ENCODE measurements around the gene USP2. TPM values are rescaled to one million over a fixed set of nuclear protein-coding genes. Genes with fewer than 3 reads are reported as not detected.

USP2 gene
- total RNA-seq, 1 experiment from 2014 or later: 0.14 TPM

DNA sequence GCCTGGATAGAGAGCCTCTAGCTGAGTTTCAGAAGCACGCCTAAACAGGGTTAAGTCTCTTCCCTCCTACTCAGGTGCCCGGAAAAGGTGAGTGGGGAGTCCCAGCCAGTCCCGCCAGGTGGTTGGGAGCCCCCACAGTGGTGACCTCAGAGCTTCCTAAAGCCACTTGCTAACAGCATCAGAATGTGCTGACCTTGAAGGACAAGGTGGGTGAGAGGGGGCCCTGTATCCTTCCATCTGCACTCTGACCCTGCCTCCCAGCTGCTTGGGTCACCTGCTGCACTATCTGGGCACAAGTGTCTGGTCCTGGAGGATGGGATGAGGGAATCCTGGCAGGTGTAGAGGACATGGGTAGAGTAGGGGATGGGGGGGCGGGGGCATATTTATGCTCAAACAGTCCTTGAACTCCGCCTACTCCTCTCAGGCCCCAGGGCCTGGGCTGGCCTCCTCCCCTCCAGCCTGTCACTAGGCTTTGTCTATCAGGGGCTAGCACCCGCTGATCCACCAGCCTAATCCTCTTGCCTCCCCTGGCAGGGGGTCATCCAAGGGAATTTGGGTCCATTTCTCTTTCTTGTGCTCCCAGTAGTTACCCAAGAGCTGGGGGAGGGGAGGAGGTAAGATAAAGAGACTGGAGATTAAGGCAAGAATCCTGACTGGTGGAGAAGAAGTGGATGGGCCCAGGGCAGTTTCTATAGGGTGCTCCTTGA lies 3.4 kb downstream of the USP2 start:
- H3K27me3 Mint-ChIP-seq (ENCODE audit: insufficient read depth, unreplicated experiment): no peaks in the 10 kb centered on the region
- no peaks in the 10 kb centered on the region for H3K9me3 Mint-ChIP-seq (ENCODE audit: unreplicated experiment)
- H3K4me1 Mint-ChIP-seq (ENCODE audit: insufficient read depth, unreplicated experiment): peaks cover 18% of the 10 kb centered on the region
- H3K36me3 Mint-ChIP-seq (ENCODE audit: insufficient read depth, unreplicated experiment): peaks cover under 1% of the 10 kb centered on the region
- no peak for DNase-seq (ENCODE audit: unreplicated experiment)
- no TSS peak for BruUV-seq (replicated peaks)
- ChIA-PET CTCF (interaction anchor here (0.7 to 19.9 kb wide), 5 partner anchors 18 to 97 kb away, joined by 3 to 415 read pairs (median 5); partner anchors contain the start of gene C1QTNF5), POLR2A (interaction anchor here (0.6 to 2.6 kb wide), 2 partner anchors 13 to 17 kb away, joined by 4 to 17 read pairs; no protein-coding TSS in a partner anchor)
- H3K27ac Mint-ChIP-seq (ENCODE audit: low read depth, unreplicated experiment): no peak overlapping the region
- H3K4me3 Mint-ChIP-seq (ENCODE audit: unreplicated experiment): no peak overlapping the region
- intact Hi-C loops (cut with micrococcal nuclease): no loop called here
- TF ChIP-seq, protein P1, sequence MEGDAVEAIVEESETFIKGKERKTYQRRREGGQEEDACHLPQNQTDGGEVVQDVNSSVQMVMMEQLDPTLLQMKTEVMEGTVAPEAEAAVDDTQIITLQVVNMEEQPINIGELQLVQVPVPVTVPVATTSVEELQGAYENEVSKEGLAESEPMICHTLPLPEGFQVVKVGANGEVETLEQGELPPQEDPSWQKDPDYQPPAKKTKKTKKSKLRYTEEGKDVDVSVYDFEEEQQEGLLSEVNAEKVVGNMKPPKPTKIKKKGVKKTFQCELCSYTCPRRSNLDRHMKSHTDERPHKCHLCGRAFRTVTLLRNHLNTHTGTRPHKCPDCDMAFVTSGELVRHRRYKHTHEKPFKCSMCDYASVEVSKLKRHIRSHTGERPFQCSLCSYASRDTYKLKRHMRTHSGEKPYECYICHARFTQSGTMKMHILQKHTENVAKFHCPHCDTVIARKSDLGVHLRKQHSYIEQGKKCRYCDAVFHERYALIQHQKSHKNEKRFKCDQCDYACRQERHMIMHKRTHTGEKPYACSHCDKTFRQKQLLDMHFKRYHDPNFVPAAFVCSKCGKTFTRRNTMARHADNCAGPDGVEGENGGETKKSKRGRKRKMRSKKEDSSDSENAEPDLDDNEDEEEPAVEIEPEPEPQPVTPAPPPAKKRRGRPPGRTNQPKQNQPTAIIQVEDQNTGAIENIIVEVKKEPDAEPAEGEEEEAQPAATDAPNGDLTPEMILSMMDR (IDR thresholded peaks at IDR 0.05; ENCODE audit: unreplicated experiment): no peak

DNA sequence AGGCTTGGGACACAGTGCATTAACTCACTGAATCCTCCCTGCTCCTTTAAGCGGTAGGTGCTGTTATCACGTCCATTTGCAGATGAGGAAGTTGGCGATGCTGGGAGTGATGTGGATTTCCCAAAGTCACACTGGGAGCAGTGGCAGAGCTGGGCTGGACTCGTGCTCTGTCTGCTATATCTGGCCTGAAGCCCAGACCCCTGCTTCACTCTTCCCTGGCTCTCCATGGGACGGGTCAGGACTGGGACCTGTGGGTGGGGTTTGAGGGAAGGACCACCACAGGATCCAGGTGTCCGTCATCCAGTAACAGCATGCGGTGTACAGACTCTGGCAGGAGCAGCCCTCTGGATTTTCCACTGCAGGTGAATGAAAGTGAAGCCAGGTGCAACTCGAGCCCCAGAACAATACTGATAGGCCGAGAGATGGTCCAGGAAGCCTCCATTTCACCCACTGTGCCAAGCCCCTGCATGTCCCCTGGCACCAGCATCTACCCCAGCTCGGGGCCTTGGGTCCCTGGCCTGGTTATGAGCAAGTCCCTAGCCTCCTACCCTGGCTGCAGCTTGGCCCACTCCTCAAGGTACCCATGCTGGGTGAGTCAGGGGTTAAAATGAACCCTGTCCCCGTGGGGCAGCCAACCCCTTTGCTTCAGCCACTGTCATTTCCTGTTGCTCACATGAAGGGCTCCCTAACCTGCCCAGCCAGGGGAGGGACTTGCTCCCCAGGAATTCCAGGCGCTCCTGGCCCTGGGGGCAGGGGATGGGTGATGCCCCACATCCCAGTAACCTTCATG lies 4.2 kb downstream of the USP2 start:
- intact Hi-C loops (cut with micrococcal nuclease): no loop called here
- H3K27ac Mint-ChIP-seq (ENCODE audit: low read depth, unreplicated experiment): no peak overlapping the region
- no peak overlapping the region for H3K4me3 Mint-ChIP-seq (ENCODE audit: unreplicated experiment)
- DNase-seq (ENCODE audit: unreplicated experiment): no peak
- peaks cover 4% of the 10 kb centered on the region for H3K36me3 Mint-ChIP-seq (ENCODE audit: insufficient read depth, unreplicated experiment)
- ChIA-PET CTCF (interaction anchor here (0.7 to 19.9 kb wide), 9 partner anchors 10 to 103 kb away, joined by 3 to 415 read pairs (median 7); partner anchors contain the start of gene C1QTNF5), POLR2A (interaction anchor here (0.7 to 10.6 kb wide), 7 partner anchors 16 to 283 kb away, joined by 3 to 85 read pairs (median 4); partner anchors contain the start of gene CBL)
- BruUV-seq (replicated peaks): no TSS peak
- TF ChIP-seq, protein P1 (IDR thresholded peaks at IDR 0.05; ENCODE audit: unreplicated experiment): no peak
- H3K27me3 Mint-ChIP-seq (ENCODE audit: insufficient read depth, unreplicated experiment): no peaks in the 10 kb centered on the region
- no peaks in the 10 kb centered on the region for H3K9me3 Mint-ChIP-seq (ENCODE audit: unreplicated experiment)
- H3K4me1 Mint-ChIP-seq (ENCODE audit: insufficient read depth, unreplicated experiment): peaks cover 18% of the 10 kb centered on the region

DNA sequence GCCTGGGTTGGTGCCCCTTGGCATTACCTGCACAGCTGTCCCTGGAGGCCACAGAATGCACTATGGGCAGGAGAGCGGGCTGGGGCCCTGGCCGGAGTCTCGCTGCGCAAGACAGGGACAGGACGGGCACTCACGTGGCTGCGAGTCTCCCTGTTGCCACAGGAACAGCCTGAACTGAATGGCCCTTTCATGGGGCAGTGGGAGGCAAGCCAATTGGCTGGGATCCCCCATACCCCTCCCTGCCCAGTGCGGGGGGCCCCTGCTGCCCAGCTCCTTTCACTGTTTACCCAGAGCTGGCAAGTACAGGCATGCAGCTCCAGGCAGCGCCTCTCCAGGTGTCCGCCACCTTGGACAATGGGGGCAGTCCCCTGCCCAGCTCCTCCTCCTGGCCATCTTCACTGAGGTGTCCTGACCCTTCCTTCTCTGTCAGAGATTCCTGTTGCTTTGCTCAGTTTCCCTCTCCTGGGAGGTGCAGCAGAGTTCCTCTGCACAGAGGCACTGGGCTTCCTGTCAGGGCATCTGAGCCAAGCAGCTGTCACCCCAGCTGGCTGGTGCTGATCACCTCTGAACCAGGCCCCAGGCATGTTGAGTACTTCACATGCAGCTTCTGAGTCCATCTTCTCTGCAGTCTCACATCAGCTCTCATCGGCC lies 5.2 kb downstream of the USP2 start:
- H3K9me3 Mint-ChIP-seq (ENCODE audit: unreplicated experiment): no peaks in the 10 kb centered on the region
- H3K27me3 Mint-ChIP-seq (ENCODE audit: insufficient read depth, unreplicated experiment): no peaks in the 10 kb centered on the region
- POLR2A ChIA-PET: interaction anchor here (0.7 to 10.6 kb wide), 9 partner anchors 15 to 275 kb away, joined by 3 to 85 read pairs (median 4); partner anchors contain the start of genes CBL, DPAGT1 and RNF26
- peaks cover 4% of the 10 kb centered on the region for H3K36me3 Mint-ChIP-seq (ENCODE audit: insufficient read depth, unreplicated experiment)
- peaks cover 28% of the 10 kb centered on the region for H3K4me1 Mint-ChIP-seq (ENCODE audit: insufficient read depth, unreplicated experiment)
- H3K4me3 Mint-ChIP-seq (ENCODE audit: unreplicated experiment): peak overlapping the region; percentile 18
- intact Hi-C loops (cut with micrococcal nuclease): no loop called here
- H3K27ac Mint-ChIP-seq (ENCODE audit: low read depth, unreplicated experiment): peak overlapping the region; percentile 57
- peak; percentile 73 for DNase-seq (ENCODE audit: unreplicated experiment)
- CTCF ChIA-PET: interaction anchor here (0.6 to 19.9 kb wide), 16 partner anchors 9 to 1493 kb away, joined by 3 to 415 read pairs (median 4); partner anchors contain the start of genes C1QTNF5 and CBL
- BruUV-seq (replicated peaks): no TSS peak
- TF ChIP-seq, protein P1 (IDR thresholded peaks at IDR 0.05; ENCODE audit: unreplicated experiment): no peak
